ENCODE results near the gene STXBP6. TPM values are rescaled to one million over a fixed set of nuclear protein-coding genes. Genes with fewer than 3 reads are reported as not detected.

STXBP6 gene
- total and polyA plus RNA-seq, 2 donors (not counting 3 experiments of a cell fraction or from before 2014, with no cell fraction given): 0.06 TPM; not detected in 1

- intact Hi-C loops (cut with micrococcal nuclease) (no loop called here), dilution Hi-C loops (cut with MboI; ENCODE audit: extremely low pct_ligation_motif_present, low sequenced_read_pairs) (no loop called here)
- Histone ChIP-seq H3K9me1 (replicated peaks; ENCODE audit: control insufficient read depth, extremely low read depth, insufficient read depth, low read length) (no peaks in the 10 kb centered on the region), H3K4me3 (replicated peaks in 1 of 3; ENCODE audit: insufficient read depth in 1 of 3, low read depth in 1 of 3, low read length in 3 of 3) (no peak overlapping the region), H3K36me3 (ENCODE audit: control insufficient read depth in 2 of 2, extremely low read depth in 1 of 2, insufficient read depth in 2 of 2, low read length in 2 of 2) (no peaks in the 10 kb centered on the region), H3K79me2 (ENCODE audit: control insufficient read depth, insufficient read depth, low read length) (no peaks in the 10 kb centered on the region), H3K9ac (replicated peaks; ENCODE audit: extremely low read depth, insufficient read depth, low read length) (no peak overlapping the region), H3K4me1 (ENCODE audit: control insufficient read depth, extremely low read depth, insufficient read depth, low read length) (no peaks in the 10 kb centered on the region), H3K27me3 (ENCODE audit: control insufficient read depth in 2 of 2, insufficient read depth in 2 of 2, low read length in 2 of 2) (no peaks in the 10 kb centered on the region), H4K20me1 (replicated peaks; ENCODE audit: control insufficient read depth, extremely low read depth, insufficient read depth, low read length) (no peaks in the 10 kb centered on the region), H3K27ac (ENCODE audit: insufficient read depth, low read depth, low read length) (no peak overlapping the region), H2AFZ (ENCODE audit: low read depth, low read length) (no peak overlapping the region), H3K9me3 (replicated peaks; ENCODE audit: control insufficient read depth, insufficient read depth, low read length) (no peaks in the 10 kb centered on the region), H3K4me2 (ENCODE audit: insufficient read depth, low read length) (no peak overlapping the region)
- ChIA-PET CTCF (no interaction called here), POLR2A (no interaction called here)
- TF ChIP-seq EZH2 (IDR thresholded peaks at IDR 0.05; ENCODE audit: borderline replicate concordance, low read depth, low read length, severe bottlenecking) (no peak), JUN (IDR thresholded peaks at IDR 0.05; ENCODE audit: borderline replicate concordance, insufficient read depth, insufficient read length, low read depth) (no peak), POLR2A (IDR thresholded peaks at IDR 0.05; ENCODE audit: low read depth, low read length) (no peak), MYC (IDR thresholded peaks at IDR 0.05; ENCODE audit: low read depth, low read length) (no peak), POLR2AphosphoS5 (IDR thresholded peaks at IDR 0.05; ENCODE audit: insufficient read depth, low read depth, low read length) (no peak), FOS (IDR thresholded peaks at IDR 0.05; ENCODE audit: borderline replicate concordance, insufficient read depth, low read length) (no peak), CTCF (IDR thresholded peaks at IDR 0.05; ENCODE audit: extremely low read depth in 1 of 2, insufficient read depth in 1 of 2, low read depth in 1 of 2, low read length in 2 of 2) (no peak), GATA2 (IDR thresholded peaks at IDR 0.05; ENCODE audit: insufficient read depth, insufficient read length, low read depth, low read length) (no peak)
- TF ChIP-seq, protein P1, sequence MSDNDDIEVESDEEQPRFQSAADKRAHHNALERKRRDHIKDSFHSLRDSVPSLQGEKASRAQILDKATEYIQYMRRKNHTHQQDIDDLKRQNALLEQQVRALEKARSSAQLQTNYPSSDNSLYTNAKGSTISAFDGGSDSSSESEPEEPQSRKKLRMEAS (IDR thresholded peaks at IDR 0.05; ENCODE audit: insufficient read depth, insufficient read length): no peak
- DNase-seq (ENCODE audit: low read depth, low spot score) (no peak), FAIRE-seq (no peak)
- no TSS peak for BruUV-seq (replicated peaks)
Observed at GRCh38 chr14:24875991-24876878, 173.7 kb downstream of the STXBP6 start.

Data from endothelial cell of umbilical vein (primary cell).